ENCODE data around the gene ZBTB40.

ZBTB40 gene

GRCh38 chr1:22576150-22576544 lies 124.5 kb downstream of the ZBTB40 start:
- H3K27ac ChIP-seq = no peak overlapping the region
- no peak for TF ChIP-seq CTCF (conservative IDR thresholded peaks at IDR 0.05)

- no peak overlapping the region for H3K27ac ChIP-seq
- no peak for TF ChIP-seq CTCF (conservative IDR thresholded peaks at IDR 0.05)
Observed at GRCh38 chr1:22576617-22577016, 125.0 kb downstream of the ZBTB40 start.

GRCh38 chr1:22578732-22579361 lies 127.2 kb downstream of the ZBTB40 start:
- H3K27ac ChIP-seq = no peak overlapping the region
- no peak for TF ChIP-seq CTCF (conservative IDR thresholded peaks at IDR 0.05)

- TF ChIP-seq CTCF (conservative IDR thresholded peaks at IDR 0.05) = no peak
- H3K27ac ChIP-seq = no peak overlapping the region
Observed at GRCh38 chr1:22579541-22580155, 128.0 kb downstream of the ZBTB40 start.
